ENCODE results near the gene C19orf25.

C19orf25 gene

DNA sequence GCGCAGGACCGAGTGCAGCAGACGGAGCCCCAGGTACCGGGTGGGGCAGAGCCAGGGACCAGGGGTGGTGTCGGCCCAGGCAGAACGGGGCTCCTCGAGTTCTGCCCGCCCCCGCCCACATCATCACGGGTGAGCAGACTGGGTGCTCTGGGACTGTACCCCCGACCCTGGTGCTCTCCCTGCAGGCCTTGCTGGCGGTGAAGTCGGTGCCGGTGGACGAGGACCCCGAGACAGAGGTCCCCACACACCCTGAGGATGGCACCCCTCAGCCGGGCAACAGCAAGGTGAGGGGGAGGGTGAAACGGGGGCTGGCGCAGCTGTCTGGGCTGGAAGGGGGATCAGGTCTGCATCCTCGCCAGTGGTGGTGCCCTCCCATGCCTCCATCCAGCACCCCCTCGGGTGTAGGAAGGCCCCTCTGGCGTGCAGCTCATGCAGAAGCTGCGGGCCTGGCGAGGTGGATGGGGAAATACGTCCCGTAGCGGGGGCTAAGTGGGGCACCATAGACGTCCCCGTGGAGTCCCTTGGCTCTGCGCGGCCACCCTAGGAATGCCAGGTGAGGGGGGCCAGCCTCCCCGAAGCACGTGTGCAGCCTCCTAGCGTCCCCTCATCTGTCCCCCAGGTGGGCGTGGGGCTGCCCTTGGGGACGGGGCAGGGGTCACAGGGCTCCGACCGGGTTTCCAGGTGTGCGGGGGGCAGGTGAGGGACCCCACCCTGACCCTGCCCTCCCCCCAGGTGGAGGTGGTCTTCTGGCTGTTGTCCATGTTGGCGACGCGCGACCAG, 22.7 kb downstream of the C19orf25 start:
- intact Hi-C loops (cut with DNase I) = no loop called here
- DNase-seq = peak in 1 of 42 donors; percentile 4

DNA sequence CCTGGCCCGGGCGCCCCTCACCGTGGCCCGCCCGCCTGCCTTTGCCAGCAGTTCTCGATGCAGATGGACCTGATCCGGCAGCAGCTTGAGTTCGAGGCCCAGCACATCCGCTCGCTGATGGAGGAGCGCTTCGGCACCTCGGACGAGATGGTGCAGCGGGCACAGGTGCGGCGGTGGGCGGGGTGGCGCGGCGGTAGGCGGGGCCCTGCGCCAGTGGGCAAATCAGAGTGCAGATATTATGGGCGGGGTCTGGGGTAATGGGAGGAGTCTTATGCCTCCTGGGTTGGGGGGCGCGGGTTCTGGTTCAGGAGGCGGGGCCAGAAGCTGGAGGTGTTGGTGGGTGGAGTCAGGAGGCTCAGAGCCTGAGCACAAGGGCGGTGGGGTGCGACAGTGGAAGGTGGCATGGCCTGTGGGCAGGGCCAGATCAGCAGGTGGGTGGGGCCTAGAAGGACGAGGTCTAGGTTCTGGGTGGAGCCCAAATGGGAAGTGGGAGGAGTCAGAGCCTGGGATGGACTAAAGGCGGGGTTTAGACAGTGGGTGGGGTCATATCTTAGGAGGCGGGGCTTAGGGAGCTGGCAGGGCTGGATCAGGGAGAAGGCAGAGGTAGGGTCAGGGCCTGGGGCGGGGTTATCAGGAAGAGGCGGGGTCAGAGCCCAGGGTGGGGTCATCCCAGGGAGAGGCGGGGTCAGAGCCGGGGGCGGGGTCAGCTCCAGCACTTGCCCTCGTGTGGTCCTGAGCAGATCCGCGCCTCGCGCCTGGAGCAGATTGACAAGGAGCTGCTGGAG, 23.5 kb downstream of the C19orf25 start:
- intact Hi-C loops (cut with DNase I) = no loop called here
- peak in 26 of 42 donors; percentile 37 to 79 (median 60) for DNase-seq

DNA sequence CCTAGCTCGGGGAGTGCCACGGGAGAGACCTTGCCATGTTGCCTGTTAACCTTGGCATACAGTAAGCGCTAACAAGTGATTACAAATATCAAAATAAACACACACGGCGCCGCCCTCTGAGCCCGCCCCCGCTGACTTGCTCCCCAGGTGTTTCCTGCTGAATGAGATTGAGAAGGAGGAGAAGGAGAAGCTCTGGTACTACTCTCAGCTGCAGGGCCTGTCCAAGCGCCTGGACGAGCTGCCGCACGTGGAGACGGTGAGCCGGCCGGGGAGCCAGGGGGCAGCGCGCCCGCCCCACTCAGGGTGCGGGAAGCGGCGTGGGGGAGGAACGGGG, 24.0 kb downstream of the C19orf25 start:
- intact Hi-C loops (cut with DNase I) = no loop called here

DNA sequence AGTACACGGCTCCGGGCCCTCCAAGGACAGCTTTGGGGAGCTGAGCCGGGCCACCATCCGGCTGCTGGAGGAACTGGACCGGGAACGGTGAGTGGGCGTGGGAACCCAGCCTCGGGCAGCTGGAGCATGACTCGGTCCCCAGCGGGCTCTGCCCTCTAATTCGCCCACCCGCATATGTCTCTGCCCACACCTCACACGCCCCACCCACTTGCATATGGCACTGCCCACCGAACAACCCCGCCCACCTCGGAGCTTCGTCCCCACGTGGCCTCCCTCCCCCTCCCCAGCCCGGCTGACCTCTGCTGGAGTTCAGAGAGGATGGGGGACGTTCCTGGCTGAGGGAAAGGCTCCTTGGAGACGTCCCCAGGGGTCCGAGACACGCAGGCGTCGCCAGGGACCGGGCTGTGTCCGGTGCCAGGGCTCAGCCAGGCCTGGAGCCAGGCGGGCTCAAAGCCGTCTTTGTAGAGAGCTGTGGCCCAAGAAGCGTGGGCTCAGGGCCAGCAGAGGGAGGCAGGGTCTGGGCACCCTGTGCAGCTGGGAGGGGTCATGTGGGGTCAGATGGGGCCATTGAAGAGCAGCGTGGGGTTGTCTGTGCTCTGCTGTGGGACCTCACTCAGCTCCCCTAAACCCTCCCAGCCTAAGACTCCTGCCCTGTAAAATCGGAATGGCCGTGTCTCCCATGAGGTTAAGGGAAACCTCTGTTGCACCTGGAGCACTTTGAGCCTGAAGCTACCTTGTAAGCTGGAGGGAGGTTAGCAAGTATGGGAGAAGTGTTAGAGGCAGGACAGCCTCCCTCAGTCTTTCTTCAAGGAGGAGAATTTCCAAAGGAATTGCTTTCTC, 25.3 kb downstream of the C19orf25 start:
- intact Hi-C loops (cut with DNase I) = no loop called here
- DNase-seq = peak; percentile 92 to 99 (median 96)

More for the DNA sequence above, 24.0 kb downstream of the C19orf25 start:
- DNase-seq = no peak

- peak in 3 of 42 donors; percentile 26 to 42 (median 37) for DNase-seq
- intact Hi-C loops (cut with DNase I) = no loop called here
Observed at GRCh38 chr19:1452802-1453524, 26.1 kb downstream of the C19orf25 start.

- DNase-seq = peak; percentile 63 to 94 (median 82)
- intact Hi-C loops (cut with DNase I) = no loop called here
Observed at GRCh38 chr19:1451916-1452801, 26.9 kb downstream of the C19orf25 start.

DNA sequence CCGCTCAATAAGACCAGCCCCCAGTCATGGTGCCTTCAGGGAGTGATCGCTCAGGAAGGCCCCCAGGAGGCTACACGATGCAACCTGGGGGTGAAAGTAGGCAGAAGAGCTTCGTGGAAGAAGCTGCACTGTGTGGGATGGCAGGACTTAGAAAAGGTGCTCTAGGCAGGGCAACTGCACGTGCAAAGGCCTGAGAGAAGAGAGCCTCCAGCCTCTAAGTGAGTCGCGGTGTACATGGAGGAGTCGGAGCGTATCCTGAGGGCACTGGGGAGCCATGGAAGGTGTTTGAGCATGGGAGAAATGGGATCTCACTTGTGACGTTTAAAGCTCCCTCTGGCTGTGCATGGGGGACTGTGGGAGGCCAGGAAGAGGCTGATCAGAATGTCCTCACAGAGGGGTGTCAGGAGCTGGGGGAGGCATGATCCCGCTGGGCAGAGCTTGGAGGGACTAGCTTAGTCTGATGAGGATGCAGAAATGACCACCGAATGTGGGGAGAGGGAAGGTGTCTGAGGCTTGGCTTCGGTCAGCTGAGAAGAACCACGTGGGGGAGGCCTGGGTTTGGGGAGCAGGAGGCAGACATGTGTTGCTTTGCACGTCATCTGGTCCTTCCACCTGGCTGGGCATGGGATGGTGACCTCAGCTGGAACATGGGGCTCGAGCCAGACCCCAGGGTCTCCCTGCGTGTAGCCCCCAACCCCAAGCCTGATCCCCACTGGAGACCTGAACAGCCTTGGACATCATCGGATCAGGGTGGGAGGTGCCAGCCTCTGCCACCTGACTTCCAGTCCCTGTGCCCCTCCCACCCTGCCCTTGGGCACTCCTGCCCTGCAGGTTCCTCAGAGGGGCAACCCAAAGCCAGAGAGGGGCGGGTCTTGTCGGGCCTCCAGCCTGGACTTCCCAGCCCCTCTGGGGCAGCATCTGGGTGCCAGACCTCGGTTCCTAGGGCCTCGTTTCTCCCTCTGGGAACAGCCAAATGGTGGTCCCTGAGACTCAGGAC, 28.0 kb downstream of the C19orf25 start:
- intact Hi-C loops (cut with DNase I) = no loop called here
- peak in 23 of 42 donors; percentile 34 to 80 (median 57) for DNase-seq

DNA sequence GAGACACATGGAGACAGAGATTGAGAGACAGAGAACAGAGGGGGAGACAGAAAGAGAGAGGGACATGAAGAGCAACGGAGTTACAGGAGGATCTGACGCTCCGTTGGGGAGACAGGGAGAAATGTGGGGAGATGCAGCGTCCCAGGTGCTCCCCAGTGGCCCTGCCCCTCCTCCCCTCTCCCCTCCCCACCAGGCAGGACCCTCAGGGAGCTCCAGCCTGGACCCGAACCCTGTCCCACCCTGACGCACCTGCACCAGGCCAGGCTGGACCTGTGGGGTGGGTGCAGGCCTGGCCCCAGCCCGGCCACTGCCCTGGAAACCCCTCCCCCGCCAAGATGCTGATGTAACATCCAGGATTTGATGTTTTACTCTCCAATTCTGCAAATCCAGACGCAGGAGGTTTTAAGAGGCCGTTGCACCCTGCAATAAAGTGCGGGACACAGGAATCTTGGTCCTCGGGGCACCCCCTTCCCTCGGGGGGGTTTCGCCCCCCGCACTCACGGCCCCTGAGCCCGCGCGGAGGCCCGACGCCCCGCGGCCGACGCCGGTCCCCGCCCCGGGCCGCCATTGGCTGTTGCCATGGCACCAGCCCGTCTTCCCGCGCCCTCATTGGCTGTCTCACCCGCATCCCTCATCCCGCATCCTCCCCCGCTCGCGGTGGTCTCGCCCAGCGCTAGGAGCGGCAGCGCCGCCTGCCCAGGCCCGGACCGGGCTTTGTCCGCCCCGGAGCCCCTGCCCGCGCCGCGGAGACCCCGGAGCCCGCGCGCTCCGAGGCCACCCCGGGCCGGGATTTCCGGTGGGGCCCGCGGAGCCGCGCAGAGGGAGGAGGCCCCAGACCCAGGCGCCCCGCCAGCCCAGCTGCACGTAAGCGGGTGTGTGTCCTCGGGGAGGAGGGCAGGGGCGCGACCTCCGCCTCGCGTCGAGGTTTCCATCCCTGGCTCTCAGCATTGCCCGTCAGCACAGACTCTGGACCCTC, 29.3 kb downstream of the C19orf25 start, which contains the start of gene APC2:
Gene APC2 (plus strand): TSS at position 655 of the 976 bp plus-strand sequence. CDS start 2,881 bp downstream, outside the sequence.
- intact Hi-C loops (cut with DNase I) = no loop called here
- DNase-seq = peak; percentile 79 to 97 (median 94)

DNA sequence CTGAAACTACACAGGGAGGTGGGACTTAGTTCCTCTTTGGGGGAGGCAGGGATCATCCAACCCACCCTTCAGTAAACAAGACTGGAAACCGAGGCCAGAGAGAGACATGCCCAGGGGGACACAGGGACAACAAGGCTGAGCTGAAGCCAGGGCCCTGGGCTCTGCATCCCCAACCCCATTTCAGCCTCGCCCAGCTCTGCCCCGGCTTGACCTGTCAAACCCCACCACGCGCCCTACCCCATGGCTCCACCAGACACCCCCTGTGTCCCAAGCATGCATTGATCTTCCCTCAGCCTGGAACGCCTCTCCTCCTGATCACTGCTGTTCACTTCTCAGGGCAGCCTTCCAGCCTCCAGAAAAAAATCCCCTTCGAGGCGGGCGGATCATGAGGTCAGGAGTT, 31.1 kb downstream of the C19orf25 start:
- intact Hi-C loops (cut with DNase I) = no loop called here
- DNase-seq = no peak

- DNase-seq = no peak
- intact Hi-C loops (cut with DNase I) = no loop called here
Observed at GRCh38 chr19:1447504-1447903, 31.5 kb downstream of the C19orf25 start.

DNA sequence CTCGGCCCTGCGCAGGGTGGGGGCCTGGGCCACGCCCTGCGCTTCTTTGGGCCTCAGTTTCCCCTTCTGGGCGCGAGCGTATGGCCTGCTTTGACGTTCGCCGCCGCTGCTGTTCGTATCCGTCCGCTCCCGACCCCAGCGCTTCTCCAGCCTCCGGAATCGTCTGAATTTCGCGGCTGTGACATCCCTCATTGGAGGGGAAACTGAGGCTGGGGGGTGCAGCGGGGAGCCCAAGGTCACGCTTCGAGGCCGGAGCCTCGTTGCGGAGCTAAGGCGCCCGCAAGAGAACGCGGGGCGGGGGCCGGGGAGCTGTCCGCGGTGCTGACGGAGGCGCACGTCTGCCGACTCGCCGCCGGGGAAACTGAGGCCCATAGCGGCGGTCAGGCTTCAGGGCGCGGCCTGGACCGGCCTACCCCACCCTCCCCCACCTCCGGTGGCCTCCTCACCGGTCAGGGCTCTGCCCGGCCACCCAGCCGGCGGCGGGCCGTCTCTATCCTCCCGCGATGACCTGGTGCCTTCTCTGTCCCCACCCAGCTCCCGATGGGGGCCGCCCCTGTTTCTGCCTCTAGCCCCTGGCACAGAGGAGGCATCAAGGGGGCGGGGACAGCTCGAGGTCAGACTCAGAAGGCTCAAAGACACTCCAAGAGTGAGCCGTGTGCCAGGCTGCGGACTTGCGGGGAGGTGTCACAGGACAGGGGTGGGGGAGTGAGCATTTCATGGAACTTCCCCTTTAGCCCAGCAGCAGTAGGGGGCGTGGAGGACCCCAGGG, 32.1 kb downstream of the C19orf25 start:
- peak in 5 of 42 donors; percentile 36 to 69 (median 48) for DNase-seq
- intact Hi-C loops (cut with DNase I) = no loop called here

DNA sequence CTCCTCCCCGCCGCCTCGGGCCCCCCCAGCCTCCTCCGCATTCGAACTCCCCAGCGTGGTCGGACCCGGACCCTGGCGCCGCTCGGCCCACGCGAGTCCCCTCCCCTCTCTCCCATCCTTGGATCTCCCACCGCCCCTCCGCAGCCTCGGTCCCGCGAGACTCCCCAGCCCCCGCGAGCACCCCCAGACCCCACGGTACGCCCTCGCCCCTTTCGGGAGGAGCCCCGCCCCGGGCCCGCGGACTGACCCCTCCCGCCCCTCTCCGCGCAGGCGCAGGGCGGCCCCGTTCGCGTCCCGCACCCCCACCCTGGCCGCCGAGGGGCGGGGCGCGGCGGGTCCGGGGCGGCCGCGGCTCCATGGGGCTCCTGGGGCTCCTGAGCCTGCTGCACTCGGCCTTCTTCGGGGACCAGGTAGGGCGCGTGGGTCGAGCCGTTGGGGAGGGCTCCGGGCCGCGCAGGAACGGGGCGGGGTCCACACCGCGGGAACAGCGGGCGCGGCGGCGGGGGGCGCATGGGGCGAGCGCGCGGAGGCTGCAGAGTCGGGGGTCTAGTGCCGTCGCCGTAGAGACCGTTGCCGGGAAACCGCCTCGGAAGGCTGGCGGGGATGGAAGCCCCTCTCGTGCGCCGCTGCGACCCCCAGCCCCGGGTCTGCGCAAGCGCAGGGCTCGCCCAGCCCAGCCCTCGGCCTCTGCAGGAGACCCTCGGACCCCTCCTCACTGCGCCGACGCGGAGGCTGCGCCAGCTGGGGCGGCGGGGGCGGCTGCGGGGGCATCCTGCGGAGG, 32.9 kb downstream of the C19orf25 start:
- intact Hi-C loops (cut with DNase I) = no loop called here

DNA sequence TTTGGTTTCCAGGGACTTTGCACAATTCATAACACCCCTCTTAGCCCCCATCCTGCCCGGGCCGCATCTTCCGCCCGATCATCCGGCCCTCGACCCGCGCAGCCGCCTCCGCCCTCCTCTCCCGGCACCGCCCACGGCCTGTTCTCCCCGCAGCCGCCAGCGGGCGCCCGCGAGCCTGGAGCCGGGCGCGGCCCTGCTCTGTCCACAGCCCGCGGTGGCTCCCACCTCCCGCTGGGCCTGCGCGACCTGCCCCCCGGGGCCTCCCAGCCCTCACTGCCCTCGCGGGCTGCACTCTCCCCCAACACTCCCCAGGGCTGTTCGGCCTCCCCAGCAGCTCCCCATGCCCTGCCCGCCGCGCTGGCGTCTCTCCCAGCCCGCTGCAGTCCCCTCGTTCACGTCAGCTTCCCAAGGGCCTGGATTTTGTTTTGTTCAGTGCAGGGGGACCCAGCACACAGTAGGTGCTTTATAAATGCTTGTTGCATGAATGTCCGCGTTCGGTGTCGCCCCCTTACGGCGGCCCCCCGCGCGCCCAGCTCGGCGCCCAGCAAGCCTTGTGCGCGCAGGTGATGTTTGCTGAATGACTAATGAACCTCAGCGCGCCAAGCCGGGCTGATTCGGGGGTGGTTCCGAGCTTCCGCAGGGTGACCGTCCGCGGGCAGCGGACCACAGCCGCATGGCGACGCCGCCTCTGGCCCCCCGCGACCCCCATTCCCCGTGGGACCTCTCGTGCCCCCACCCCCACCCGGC, 33.7 kb downstream of the C19orf25 start:
- DNase-seq = peak in 40 of 42 donors; percentile 62 to 89 (median 80)
- intact Hi-C loops (cut with DNase I) = no loop called here

More for the DNA sequence above, 32.9 kb downstream of the C19orf25 start:
- DNase-seq = peak in 39 of 42 donors; percentile 55 to 86 (median 72)
